ENCODE data around the gene ASMT.
"Not testable (repeated sequence)": the region's sequence is repeated elsewhere in the genome, so short reads cannot be mapped to it uniquely, and the experiment has no call there.

The ASMT gene

DNA sequence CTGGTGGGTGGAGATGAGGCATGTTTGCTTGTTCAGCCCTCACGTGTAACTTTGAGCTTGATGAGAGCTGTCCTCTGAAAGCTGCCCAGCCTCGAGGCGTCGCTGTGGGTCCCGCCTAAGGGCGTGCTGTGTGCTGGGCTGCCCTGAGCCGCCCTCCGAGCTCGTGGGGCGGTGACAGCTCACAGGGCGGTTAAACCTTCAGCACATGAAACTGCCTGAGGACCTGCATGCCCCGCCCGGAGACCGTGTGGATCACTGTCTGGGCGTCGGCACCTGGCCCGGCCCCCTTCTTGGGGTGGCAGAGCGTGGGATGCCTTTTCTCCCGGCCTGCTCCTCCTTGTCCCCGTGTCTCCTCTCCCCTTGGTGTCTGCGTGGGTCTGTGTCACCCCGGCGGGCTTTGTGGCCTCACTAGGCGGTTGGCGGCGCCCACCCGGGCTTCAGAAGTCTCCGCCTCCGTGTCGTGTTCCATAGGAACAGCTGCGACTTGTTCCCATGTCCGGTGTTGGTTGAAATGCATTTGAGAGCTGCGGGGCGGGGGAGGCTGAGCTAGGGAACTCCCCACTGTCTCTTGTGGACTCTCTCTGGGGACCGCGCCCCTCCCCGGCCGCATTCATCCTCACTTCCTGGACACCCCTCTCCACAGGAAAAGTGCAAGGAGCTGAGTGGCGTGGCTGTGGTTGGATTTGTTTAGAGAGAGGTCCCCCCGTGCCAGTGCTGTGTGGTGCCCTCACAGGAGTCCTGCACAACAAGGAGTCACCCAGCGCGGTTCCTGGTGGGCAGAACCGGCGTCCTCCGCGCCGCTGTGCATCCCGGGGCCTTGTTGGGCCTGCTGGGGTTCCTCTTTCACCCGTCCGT is 16.6 kb upstream of the ASMT start:
- no peak for DNase-seq (ENCODE audit: low read depth)

DNA sequence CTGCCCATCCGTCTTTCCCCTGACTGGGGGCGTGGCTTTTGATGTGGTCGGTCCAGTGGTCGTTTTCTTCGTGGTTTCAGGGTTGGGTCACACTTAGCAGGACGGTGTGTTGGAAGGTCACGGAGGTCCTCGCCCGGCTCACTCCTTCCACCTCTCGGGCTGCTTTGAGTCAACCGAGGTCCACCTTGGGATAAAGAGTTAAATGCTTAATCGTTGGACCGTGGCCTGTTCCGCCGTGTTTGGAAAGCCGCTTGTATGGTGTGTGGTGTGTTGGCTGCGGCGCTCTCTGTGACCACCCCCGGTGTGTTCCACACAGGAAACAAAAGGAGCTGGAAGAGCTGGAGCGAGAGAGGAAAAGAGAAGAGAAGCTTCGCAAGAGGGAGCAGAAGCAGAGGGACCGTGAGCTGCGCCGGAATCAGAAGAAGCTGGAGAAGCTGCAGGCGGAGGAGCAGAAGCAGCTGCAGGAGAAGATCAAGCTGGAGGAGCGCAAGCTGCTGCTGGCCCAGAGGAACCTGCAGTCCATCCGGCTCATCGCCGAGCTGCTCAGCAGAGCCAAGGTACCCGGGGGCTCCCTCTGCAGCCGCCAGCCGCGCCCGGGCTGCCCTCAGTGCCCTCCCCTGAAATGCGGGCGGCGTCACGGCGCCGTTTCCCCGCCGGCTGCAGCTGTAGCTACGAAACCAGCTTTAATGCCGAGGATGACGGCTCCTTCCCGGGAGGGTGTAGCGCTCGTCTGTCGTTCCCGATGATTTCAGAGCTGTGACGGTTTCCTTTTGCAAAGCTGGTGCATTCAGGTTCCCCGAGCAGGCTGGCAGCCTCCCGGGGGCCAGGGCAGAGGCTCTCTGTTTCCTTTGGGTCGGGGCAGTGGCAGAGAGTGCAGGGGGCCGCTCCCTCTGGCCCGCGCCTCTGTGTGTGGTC is 15.7 kb upstream of the ASMT start:
- DNase-seq (ENCODE audit: low read depth): no peak

GRCh38 chrX:1599791-1600405 is 15.0 kb upstream of the ASMT start:
- DNase-seq (ENCODE audit: low read depth): no peak

DNA sequence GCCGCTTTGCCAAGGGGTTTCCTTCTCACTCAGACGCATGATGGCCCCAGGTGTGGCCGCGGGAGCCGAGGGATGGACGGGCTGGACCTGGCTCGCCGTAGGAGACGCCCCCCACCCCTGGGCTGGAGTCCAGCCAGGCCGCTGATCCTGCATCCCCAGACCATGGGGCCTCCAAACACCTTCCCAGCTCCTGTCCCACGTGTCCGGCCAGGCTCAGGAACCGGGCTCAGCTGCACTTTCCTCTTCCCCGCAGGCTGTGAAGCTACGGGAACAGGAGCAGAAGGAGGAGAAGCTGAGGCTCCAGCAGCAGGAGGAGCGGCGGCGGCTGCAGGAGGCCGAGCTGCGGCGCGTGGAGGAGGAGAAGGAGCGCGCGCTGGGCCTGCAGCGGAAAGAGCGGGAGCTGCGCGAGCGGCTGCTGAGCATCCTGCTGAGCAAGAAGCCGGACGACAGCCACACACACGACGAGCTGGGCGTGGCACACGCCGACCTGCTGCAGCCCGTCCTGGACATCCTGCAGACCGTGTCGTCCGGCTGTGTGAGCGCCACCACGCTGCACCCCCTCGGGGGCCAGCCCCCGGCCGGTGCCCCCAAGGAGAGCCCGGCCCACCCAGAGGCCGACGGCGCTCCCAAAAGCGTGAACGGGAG is 14.3 kb upstream of the ASMT start:
- no peak for DNase-seq (ENCODE audit: low read depth)

DNA sequence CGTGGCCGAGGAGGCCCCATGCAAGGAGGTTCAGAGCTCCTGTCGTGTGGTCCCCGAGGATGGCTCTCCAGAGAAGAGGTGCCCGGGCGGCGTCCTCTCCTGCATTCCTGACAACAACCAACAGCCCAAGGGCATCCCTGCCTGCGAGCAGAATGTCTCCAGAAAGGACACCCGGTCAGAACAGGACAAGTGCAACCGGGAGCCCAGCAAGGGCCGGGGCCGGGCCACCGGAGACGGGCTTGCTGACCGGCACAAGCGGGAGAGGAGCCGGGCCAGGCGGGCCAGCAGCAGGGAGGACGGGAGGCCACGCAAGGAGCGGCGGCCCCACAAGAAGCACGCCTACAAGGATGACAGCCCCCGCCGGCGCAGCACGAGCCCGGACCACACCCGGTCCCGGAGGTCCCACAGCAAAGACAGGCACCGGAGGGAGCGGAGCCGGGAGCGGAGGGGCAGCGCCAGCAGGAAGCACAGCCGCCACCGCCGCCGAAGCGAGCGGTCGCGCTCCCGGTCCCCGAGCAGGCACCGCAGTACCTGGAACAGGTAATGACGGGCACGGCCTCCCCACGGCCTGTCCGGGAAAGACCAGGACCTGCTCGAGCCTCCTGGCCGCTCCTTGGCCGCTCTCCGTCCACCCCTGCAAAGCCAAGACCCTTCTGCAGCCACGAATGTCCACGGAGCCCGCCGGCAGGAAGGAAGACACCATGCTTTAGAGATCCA is 13.7 kb upstream of the ASMT start:
- no peak for DNase-seq (ENCODE audit: low read depth)

DNA sequence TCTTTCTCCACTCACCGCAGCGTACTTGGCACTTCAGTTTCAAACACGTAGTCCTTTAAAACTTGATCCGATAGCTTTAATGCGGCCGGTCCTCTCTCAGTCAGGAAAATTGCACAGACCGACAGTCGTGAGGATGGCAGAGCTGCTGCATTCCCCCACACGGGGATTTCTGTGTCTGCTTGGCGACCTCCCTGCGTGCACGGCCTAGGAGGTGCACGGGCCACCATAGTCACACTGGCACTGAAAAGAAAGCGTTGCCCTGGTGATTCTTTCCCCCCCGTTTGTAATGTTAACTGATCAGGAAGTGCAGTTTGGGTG is 13.1 kb upstream of the ASMT start:
- DNase-seq (ENCODE audit: low read depth): no peak

- no peak for DNase-seq (ENCODE audit: low read depth)
These were observed 12.6 kb upstream of the ASMT start for GRCh38 chrX:1602299-1602698.

- DNase-seq (ENCODE audit: low read depth): no peak
These were observed 8.4 kb upstream of the ASMT start for GRCh38 chrX:1606496-1606895.

- DNase-seq (ENCODE audit: low read depth): no peak
These were observed 5.5 kb upstream of the ASMT start for GRCh38 chrX:1609311-1609710.

GRCh38 chrX:1609762-1610161 is 5.1 kb upstream of the ASMT start:
- DNase-seq (ENCODE audit: low read depth): no peak

GRCh38 chrX:1610166-1610565 is 4.7 kb upstream of the ASMT start:
- no peak for DNase-seq (ENCODE audit: low read depth)

DNA sequence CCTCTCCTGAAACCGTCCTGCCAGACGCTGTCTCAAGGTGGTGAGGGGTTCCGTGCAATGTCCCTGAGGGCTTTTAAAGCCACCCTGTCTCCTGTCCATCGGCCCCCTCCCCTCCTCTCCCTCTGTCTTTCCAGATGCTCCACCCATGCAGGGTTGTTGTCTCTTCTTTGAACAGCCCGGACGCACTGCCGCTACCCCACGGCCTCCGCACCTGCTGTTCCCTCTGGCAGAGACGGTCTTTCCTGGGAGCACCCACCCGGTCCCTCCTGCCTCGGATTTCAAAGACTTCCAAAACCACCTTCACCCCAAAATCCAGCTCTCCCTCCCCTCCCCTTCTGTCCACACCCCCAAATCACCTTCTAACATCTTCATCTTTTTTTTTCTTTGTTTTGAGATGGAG is 4.1 kb upstream of the ASMT start:
- DNase-seq (ENCODE audit: low read depth): no peak

- no peak for DNase-seq (ENCODE audit: low read depth)
These were observed 2.1 kb upstream of the ASMT start for GRCh38 chrX:1612641-1613286.

DNA sequence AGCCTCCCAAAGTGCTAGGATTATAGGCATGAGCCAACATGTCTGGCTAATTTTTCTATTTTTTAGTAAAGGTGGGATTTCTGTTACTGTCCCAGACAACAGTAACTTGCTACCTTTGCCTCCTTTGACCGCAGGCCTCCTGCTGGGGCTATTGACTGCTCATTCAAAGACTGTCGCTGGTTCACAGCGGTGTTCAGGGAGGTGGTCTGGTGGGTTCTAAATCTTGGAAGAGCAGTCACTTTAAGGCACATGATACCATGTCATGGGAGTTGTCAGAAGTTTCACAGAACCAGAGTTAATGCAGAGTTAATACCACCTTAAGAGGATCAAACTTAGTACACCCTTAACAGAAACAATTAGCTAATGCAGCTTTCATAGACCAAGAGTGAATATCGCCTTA is 3.8 kb downstream of the ASMT start:
- DNase-seq (ENCODE audit: low read depth): no peak

- DNase-seq (ENCODE audit: low read depth): no peak
These were observed 8.8 kb downstream of the ASMT start for GRCh38 chrX:1623691-1624090.

DNA sequence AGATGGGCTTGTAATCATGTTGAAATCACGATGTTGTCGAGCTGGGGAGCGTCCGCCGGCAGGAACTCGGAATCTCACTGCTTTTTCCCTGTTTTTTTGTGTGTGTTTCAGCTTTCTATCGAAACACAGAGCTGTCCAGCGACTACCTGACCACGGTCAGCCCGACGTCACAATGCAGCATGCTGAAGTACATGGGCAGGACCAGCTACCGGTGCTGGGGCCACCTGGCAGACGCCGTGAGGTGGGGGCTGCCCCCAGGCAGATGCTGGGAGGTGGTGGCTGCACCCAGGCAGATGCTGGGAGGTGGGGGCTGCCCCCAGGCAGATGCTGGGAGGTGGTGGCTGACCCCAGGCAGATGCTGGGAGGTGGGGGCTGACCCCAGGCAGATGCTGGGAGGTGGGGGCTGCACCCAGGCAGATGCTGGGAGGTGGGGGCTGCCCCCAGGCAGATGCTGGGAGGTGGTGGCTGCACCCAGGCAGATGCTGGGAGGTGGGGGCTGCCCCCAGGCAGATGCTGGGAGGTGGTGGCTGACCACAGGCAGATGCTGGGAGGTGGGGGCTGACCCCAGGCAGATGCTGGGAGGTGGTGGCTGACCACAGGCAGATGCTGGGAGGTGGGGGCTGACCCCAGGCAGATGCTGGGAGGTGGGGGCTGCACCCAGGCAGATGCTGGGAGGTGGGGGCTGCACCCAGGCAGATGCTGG is 9.4 kb downstream of the ASMT start:
- DNase-seq (ENCODE audit: low read depth): not testable (repeated sequence)

DNA sequence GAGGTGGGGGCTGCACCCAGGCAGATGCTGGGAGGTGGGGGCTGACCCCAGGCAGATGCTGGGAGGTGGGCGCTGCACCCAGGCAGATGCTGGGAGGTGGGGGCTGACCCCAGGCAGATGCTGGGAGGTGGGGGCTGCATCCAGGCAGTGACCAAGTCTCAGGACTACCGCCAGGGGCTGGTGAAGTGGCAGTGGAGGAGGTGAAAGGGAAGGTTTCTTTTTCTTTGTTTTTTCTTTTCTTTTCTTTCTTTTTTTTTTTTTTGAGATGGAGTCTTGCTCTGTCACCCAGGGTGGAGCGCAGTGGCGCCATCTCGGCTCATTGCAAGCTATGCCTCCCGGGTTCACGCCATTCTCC is 10.0 kb downstream of the ASMT start:
- not testable (repeated sequence) for DNase-seq (ENCODE audit: low read depth)

DNA sequence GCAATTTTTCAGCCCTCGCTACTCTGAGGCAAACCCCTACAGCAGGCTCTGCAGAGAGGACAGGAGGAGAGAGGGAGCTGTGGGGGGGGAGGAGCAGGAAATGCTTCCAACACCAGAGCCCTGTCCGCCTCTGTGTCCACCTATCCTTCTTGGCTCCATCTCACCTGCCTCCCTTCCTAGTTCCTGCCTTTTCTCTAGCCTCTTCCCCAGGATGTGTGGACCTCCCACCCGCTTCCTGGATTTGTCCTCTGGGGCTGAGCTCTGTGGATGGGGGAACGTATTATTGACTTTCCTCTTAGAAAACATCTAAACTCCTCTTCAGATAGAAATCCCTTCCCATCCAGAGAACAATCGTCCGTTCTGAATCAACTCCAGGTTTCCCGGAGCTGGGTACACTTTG is 14.4 kb downstream of the ASMT start:
- no peak for DNase-seq (ENCODE audit: low read depth)

DNA sequence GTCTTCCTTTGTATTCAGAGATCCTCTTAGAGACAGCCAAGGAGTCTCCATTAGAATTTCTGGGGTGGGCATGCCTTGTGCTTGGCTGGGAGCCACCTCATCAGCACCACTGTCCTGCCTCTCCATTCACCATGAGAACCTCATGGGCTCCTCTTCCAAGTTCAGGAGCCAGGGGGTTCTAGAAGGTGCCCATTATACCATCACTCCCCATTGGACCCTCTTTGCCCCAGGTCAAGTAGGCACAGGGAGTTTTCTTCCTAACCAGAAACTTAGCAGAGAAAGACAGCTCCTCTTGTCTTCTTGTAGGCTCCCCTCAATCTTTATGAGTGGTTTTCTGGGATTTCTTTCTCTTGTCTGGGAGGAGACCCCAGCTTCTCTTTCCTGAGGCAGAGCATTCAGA is 31.1 kb downstream of the ASMT start:
- DNase-seq (ENCODE audit: low read depth): no peak

DNA sequence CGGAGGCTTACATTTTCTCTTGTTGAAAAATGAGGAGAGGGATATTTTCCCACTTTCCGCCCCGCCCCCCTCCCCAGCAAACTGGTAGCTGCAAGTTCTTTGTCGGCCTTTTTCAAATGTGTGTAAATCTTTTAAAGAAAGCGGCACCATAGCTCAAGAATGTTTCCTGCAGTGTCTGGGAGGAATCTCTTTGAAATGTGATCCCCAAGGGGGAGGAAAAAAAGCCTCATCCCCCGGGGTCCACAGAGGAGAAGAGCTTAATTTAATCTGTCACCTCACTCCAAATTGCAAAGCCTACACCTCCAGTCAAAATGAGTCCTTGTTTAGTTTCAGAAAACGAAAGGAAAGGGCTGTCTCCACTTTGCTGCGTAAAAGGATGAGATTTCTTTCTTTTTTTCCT is 34.8 kb downstream of the ASMT start:
- DNase-seq (ENCODE audit: low read depth): no peak
